Endothelial cell of coronary artery (primary cell): Measurements from ENCODE around the gene STMN3. TPM values are rescaled to one million over a fixed set of nuclear protein-coding genes. Genes with fewer than 3 reads are reported as not detected.

ENCODE experiments used
- total RNA-seq: library from RNA; depleted of rRNA; stranded (reverse); fragments of >200 nt; gene quantifications from 2 replicates; pipeline ENCODE4 v1.2.3, GENCODE V29; 2014

Gene STMN3
- total RNA-seq, result 2.7 and 3.4 TPM in 2 replicates

GRCh38 chr20:63653041-63653973 is at the start of gene STMN3:
Gene STMN3, minus strand, starts transcription at chr20:63653424. Its CDS starts 79 bp downstream, at chr20:63653345.

DNA sequence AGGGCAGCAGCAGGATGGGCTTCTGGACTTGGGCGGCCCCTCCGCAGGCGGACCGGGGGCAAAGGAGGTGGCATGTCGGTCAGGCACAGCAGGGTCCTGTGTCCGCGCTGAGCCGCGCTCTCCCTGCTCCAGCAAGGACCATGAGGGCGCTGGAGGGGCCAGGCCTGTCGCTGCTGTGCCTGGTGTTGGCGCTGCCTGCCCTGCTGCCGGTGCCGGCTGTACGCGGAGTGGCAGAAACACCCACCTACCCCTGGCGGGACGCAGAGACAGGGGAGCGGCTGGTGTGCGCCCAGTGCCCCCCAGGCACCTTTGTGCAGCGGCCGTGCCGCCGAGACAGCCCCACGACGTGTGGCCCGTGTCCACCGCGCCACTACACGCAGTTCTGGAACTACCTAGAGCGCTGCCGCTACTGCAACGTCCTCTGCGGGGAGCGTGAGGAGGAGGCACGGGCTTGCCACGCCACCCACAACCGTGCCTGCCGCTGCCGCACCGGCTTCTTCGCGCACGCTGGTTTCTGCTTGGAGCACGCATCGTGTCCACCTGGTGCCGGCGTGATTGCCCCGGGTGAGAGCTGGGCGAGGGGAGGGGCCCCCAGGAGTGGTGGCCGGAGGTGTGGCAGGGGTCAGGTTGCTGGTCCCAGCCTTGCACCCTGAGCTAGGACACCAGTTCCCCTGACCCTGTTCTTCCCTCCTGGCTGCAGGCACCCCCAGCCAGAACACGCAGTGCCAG is 43.6 kb upstream of the STMN3 start, which contains the start of gene TNFRSF6B:
Gene TNFRSF6B, plus strand, starts transcription at position 25 of the 729 bp plus-strand sequence. Its CDS starts 116 bp downstream, at position 141.

DNA sequence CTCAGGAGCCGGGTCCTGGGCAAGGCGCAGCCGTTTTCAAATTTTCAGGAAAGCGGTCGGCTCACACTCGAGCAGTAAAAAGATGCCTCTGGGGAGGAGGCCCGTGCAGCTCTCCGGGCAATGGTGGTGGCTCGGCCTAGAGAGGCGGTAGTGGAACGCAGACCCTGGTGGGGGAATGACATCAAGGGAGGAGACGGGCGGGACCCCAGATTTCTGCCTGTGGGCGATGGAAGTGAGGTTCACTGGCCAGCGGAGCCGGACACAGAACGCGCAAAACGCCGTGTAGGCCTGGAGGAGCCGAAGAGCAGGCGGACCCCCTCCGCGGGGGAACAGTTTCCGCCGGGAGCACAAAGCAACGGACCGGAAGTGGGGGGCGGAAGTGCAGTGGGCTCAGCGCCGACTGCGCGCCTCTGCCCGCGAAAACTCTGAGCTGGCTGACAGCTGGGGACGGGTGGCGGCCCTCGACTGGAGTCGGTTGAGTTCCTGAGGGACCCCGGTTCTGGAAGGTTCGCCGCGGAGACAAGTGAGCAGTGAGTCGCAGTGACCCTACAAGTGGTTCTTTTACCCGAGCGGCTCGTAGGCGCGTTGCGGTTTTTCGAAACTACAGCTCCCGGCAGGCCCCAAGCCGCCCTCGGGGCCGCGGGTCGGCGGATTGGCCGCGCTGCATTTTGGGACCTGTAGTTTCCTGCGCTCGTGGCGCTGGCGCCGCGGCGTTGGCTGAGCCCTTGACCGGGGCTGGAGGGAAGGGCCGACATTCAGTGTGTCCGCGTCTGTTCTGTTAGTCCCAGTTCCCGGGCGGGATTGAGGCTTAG is 4.9 kb upstream of the STMN3 start, which contains the start of gene RTEL1:
Gene RTEL1, plus strand, starts transcription at position 376 of the 812 bp plus-strand sequence. CDS start 1,091 bp downstream, outside the sequence.

DNA sequence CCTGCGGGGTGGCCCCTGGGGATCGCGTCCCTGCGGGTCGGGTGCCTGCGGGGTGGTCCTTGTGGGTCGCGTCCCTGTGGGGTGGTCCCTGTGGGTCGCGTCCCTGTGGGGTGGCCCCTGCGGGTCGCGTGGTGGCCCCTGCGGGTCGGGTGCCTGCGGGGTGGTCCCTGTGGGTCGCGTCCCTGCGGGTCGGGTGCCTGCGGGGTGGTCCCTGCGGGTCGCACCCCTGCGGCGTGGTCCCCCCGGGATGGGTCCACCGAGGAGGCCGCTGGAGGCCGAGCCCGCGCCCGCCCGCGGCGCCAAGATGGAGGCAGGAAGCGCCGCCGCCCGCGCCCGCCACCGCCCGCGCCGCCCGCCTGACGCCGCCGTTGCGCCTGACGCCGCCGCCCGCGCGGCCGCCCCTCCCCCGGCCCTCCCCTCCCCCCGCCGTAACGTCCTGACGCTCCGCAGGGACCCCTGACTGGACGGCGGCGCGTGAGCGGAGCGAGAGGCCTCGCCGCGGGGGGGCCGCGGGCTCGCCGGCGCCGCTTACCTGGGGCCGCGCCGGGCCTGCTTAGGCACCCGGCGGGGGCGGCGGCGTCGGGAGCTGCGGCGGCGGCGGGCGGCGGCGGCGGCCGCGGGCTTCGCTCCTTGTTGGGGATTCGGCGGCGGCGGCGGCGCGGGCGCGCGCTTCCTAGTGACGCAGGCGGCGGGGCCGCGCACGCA is 26.6 kb downstream of the STMN3 start, which contains the start of gene GMEB2:
Gene GMEB2, minus strand, starts transcription at position 678 of the 705 bp plus-strand sequence. CDS start 7,704 bp downstream, outside the sequence.

Other genes with a start within 250 kb of the STMN3 start
- gene KCNQ2, start 180.8 kb downstream of the STMN3 start, total RNA-seq, result not detected in 2 replicates
- gene EEF1A2, start 154.3 kb downstream of the STMN3 start, total RNA-seq, result 1.0 and 2.0 TPM in 2 replicates
- gene PPDPF, start 132.7 kb downstream of the STMN3 start, total RNA-seq, result 12.1 and 14.5 TPM in 2 replicates
- gene PTK6, start 116.0 kb downstream of the STMN3 start, total RNA-seq, result under 0.01 TPM in 2 replicates
- not detected in 2 replicates for gene SRMS, start 105.7 kb downstream of the STMN3 start, total RNA-seq
- 0.63 and 0.94 TPM in 2 replicates for gene FNDC11, start 99.3 kb downstream of the STMN3 start, total RNA-seq
- gene HELZ2, start 79.2 kb downstream of the STMN3 start, total RNA-seq, result 31.0 and 44.7 TPM in 2 replicates
- gene GMEB2, start 26.3 kb downstream of the STMN3 start, total RNA-seq, result 8.5 and 9.3 TPM in 2 replicates
- 10.0 and 13.1 TPM in 2 replicates for gene RTEL1, start 4.9 kb upstream of the STMN3 start, total RNA-seq
- gene TNFRSF6B, start 43.2 kb upstream of the STMN3 start, total RNA-seq, result 10.2 and 60.2 TPM in 2 replicates
- 39.6 and 54.9 TPM in 2 replicates for gene ARFRP1, start 54.6 kb upstream of the STMN3 start, total RNA-seq
- 17.9 and 21.7 TPM in 2 replicates for gene ZGPAT, start 54.6 kb upstream of the STMN3 start, total RNA-seq
- gene LIME1, start 83.2 kb upstream of the STMN3 start, total RNA-seq, result 2.2 and 4.3 TPM in 2 replicates
- gene SLC2A4RG, start 86.4 kb upstream of the STMN3 start, total RNA-seq, result 12.4 and 12.5 TPM in 2 replicates
- gene ZBTB46, start 177.8 kb upstream of the STMN3 start, total RNA-seq, result 7.8 and 12.8 TPM in 2 replicates
- not detected in 2 replicates for gene ABHD16B, start 208.1 kb upstream of the STMN3 start, total RNA-seq
- 101 and 131 TPM in 2 replicates for gene TPD52L2, start 211.8 kb upstream of the STMN3 start, total RNA-seq
- 82.5 and 84.7 TPM in 2 replicates for gene DNAJC5, start 241.7 kb upstream of the STMN3 start, total RNA-seq